GM12875 (cell line): ENCODE data around the gene MYO16.

Source experiments
- H3K4me3 ChIP-seq: one replicate; pipeline ENCODE4 v1.5.1; 2011; ENCODE audit warnings: low read depth, low read length, control low read depth
- CTCF ChIP-seq: IDR thresholded peaks from 2 replicates; pipeline ENCODE4 v1.5.1; 2011; ENCODE audit warnings: low read depth, mild to moderate bottlenecking, control low read depth, inconsistent platforms, low read length, moderate library complexity, borderline replicate concordance; ENCODE audit not compliant: insufficient read depth

The MYO16 gene

GRCh38 chr13:108786456-108787200 lies 157.2 kb downstream of the MYO16 start:
- TF ChIP-seq CTCF, result no peak
- no peak overlapping the region for H3K4me3 ChIP-seq

GRCh38 chr13:108787700-108788414 lies 158.4 kb downstream of the MYO16 start:
- TF ChIP-seq CTCF, result no peak
- H3K4me3 ChIP-seq, result no peak overlapping the region

- TF ChIP-seq CTCF, result no peak
- H3K4me3 ChIP-seq, result no peak overlapping the region
Measured at GRCh38 chr13:108789476-108789875, 160.1 kb downstream of the MYO16 start.

- H3K4me3 ChIP-seq, result no peak overlapping the region
- TF ChIP-seq CTCF, result no peak
Measured at GRCh38 chr13:108795841-108796240, 166.4 kb downstream of the MYO16 start.

- no peak overlapping the region for H3K4me3 ChIP-seq
- TF ChIP-seq CTCF, result no peak
Measured at GRCh38 chr13:108797354-108797753, 167.9 kb downstream of the MYO16 start.

- TF ChIP-seq CTCF, result no peak
- H3K4me3 ChIP-seq, result no peak overlapping the region
Measured at GRCh38 chr13:108807841-108808240, 178.4 kb downstream of the MYO16 start.

GRCh38 chr13:108812165-108812564 lies 182.8 kb downstream of the MYO16 start:
- no peak for TF ChIP-seq CTCF
- H3K4me3 ChIP-seq, result no peak overlapping the region
